Measurements from ENCODE around the gene LNPEP. TPM values are rescaled to one million over a fixed set of nuclear protein-coding genes. Genes with fewer than 3 reads are reported as not detected.

LNPEP gene
- total RNA-seq, 1 donor from 2014 or later: 61.4 TPM

DNA sequence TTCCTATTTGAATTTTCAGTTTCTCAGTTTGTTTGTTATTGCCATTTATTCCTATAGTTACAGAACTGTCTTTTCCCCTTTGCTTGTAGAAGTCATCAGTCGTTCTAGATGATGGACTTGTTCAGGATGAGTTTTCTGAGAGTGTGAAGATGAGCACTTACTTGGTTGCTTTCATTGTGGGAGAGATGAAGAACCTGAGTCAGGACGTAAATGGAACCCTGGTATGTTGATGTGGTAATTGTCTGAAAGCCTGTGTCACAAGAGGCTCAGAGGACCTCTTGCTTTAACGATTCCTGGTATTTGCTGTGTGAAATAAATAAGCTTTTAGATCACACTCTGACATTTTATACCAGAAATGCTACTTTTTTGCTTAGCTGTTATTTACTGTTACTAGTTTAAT, 50.6 kb downstream of the LNPEP start:
- no peak for DNase-seq (ENCODE audit: low spot score)
- intact Hi-C loops (cut with DNase I): no loop called here

DNA sequence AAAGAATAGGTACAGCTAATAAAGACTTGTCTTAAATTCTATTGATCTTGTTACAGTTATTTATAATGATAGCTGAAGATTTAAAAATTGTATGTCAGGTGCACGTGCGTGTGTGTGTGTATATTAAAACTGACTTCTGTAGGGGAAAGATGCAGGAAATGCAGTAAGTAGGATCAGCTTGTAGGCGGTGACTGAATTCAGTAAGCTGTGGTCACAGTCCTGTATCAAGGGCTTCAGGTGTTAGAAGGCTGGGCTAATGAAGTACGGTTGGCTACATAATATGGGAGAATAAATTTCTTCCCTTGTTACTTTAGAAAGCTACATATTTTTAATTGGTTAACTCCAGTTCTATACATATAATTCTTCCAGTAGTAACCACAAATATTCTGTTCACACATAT, 54.2 kb downstream of the LNPEP start:
- intact Hi-C loops (cut with DNase I): loop anchor here (10.0 kb wide), 1 partner anchor 105 kb away; no protein-coding TSS in a partner anchor

DNA sequence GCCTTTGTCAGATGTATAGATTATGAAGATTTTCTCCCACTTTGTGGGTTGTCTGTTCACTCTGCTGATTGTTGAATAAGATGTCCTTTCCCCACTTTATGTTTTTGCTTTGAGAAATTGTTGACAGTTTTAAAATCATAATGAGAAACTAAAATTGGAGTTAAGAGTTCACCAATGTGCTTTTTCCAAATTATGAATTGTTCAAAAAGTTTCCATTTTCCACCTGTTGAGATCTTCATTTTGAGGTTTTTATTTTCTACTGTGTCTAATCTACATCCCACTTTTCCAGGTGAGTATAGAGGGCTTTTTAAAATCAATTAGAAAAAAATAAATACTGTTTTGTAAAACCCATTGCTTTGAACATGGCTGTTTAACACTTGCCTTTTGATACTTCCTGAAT, 55.8 kb downstream of the LNPEP start:
- intact Hi-C loops (cut with DNase I): loop anchor here (10.0 kb wide), 1 partner anchor 107 kb away; no protein-coding TSS in a partner anchor
- no peak for DNase-seq (ENCODE audit: low spot score)

More for the DNA sequence above, 54.2 kb downstream of the LNPEP start:
- DNase-seq (ENCODE audit: low spot score): no peak

DNA sequence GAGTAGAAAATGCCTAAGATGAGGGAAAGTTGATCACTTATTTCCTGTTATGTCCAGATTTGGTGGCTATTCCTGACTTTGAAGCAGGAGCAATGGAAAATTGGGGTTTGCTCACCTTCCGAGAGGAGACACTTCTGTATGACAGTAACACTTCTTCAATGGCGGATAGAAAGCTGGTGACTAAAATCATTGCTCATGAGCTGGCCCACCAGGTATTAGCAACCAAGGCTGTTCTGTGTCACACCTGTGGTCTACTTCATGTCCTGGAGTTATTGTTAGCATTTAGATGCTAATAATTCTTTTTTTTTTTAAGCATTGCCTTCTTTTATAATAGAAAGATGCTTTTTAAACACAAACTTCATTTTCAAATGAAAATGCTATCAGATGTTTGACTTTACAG, 57.9 kb downstream of the LNPEP start:
- intact Hi-C loops (cut with DNase I): loop anchor here (10.0 kb wide), 1 partner anchor 109 kb away; no protein-coding TSS in a partner anchor
- DNase-seq (ENCODE audit: low spot score): no peak

DNA sequence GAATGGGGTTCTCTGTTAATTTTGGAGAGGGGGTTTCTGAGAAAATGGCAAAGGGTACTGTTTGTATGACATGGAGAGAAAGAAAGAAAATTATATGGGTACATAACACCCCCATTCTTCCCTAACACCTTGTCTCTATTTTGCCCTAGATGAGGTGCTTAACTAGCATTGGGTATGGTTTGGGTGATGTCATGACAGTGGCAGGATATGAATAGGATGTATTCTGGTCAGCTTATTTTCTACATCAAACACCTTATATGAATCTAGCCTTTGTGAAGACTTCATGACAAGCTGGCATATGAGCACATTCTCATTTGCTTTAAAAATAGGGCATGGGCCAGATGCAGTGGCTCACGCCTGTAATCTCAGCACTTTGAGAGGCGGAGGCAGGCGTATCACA, 58.6 kb downstream of the LNPEP start:
- intact Hi-C loops (cut with DNase I): loop anchor here (10.0 kb wide), 1 partner anchor 110 kb away; no protein-coding TSS in a partner anchor
- no peak for DNase-seq (ENCODE audit: low spot score)

DNA sequence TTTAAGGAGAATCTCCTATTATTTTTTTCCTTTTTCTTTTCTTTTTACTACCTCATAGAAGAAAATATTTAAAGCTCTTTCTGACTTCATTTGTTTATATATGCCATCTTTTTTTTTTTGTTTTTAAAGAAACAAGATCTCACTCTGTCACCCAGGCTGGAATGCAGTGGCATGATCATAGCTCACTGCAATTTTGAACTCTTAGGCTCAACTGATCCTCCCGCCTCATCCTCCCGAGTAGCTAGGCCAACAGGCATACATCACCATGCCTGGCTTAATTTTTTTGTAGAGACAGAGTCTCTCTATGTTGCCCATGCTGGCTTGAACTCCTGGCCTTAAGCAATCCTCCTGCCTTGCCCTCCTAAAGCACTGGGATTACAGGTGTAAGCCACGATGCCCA, 59.5 kb downstream of the LNPEP start:
- intact Hi-C loops (cut with DNase I): loop anchor here (10.0 kb wide), 1 partner anchor 111 kb away; no protein-coding TSS in a partner anchor
- no peak for DNase-seq (ENCODE audit: low spot score)

DNA sequence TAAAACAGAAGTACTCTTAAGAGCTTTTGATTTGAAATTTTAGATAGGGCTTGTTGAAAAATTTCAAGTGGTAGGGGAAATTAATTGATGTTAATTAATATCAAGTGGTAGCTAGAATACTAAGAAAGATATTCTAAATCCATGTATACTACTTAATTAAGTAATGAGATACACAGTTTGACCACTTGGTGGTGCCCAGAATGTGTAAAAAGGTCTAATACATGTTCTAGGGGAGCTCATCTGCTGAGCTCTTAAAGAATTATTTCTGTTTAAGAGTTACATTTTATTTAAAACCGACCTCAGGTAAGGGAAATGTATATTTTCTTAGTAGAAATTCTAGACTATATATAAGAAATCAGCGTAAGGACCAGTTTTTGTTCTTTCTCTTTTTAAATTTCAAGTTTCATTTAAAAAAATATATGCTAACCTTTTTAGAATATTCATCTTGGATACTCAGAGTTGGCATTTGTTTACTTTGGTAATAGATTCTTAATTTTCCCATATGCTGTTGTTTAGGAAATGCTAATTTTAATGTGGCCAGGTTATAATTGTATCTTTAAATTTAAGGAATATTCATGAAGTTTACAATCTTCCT, 61.5 kb downstream of the LNPEP start:
- intact Hi-C loops (cut with DNase I): loop anchor here (2.0 to 10.0 kb wide), 2 partner anchors 113 to 165 kb away; no protein-coding TSS in a partner anchor
- DNase-seq (ENCODE audit: low spot score): no peak

DNA sequence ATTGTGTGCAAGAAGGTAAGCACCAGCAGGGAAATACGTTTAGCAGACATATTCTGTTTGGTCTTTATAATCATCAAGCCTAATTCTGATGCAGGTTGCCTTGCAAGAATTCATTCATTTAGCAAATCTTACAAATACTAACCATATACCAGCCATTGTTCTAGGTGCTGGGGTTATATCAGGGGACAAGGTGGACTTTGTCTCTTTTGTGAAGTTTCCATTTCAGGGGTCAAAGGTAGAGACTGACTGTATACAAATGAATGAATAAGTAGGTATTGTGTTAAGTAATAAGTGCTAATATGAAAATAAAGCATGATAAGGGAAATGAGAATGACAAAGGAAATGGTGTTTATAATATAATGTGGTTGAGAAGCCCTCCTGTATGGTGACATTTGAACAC, 64.0 kb downstream of the LNPEP start:
- DNase-seq (ENCODE audit: low spot score): no peak
- intact Hi-C loops (cut with DNase I): loop anchor here (10.0 kb wide), 2 partner anchors 115 to 145 kb away; partner anchors contain the start of gene LIX1

DNA sequence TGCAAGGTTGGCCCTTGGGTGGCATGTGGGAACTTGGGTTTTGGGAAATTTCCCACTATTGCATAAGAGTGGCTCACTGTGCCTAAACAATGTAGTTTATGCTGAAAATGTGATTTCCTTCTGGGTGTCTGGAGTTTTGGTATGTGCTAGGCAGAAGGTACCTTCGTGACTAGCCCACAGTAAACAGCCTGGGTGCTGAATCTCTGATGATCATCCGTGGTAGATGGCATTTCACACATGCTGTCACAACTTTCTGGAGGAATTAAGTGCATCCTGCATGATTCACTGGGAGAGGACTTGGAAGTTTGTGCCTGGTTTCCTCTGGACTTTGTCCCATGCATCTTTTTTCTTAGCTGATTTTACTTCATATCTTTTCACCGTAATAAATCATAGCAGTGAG, 64.5 kb downstream of the LNPEP start:
- no peak for DNase-seq (ENCODE audit: low spot score)
- intact Hi-C loops (cut with DNase I): loop anchor here (10.0 kb wide), 1 partner anchor 144 kb away; the partner anchor contains the start of gene LIX1

DNA sequence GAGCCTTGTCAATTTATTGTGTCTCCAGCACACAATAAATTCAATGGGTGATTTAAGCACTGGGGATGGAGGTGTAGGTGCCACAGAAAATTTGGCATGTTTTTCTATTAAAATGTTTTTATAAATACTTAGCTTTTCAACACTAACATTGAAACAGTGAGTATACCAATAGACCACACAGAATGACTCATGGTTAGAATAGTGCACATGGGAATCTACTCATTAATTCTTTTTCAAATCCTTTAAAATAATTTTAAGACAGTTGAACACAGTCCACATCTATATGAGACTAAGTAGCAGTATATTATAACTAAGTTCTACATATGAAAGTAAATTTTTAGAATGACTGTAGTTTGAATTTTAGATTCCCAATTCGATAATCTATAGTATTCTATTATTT, 67.1 kb downstream of the LNPEP start:
- intact Hi-C loops (cut with DNase I): loop anchor here (10.0 kb wide), 1 partner anchor 142 kb away; the partner anchor contains the start of gene LIX1
- DNase-seq (ENCODE audit: low spot score): no peak

DNA sequence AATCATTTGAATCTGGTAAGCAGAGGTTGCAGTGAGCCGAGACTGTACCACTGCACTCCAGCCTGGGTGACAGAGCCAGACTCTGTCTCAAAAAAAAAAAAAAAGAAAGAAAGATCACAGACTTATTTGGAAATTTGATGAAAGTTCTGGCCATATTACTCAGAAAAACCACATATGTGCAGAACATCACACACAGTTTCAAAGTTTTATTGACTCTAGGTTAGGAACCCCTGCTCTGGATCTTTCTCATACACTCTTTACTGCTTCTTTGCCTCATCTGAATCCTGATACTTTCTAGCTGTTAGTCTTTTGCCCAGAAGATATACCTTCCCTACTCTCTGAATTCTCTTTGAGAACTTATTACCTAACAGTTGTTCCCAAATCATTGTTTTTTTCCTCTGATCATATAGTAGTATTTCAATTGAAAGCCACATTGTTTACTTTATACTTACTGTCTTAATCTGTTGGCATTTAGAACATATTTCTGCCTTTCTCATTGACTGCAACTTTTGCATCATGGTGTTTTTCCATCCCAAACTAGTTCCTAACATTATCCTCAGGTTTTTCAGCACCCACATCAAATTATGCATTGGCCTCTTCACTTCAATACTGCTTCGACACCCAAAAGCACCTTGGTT, 68.7 kb downstream of the LNPEP start:
- no peak for DNase-seq (ENCODE audit: low spot score)
- intact Hi-C loops (cut with DNase I): loop anchor here (10.0 kb wide), 1 partner anchor 140 kb away; the partner anchor contains the start of gene LIX1

DNA sequence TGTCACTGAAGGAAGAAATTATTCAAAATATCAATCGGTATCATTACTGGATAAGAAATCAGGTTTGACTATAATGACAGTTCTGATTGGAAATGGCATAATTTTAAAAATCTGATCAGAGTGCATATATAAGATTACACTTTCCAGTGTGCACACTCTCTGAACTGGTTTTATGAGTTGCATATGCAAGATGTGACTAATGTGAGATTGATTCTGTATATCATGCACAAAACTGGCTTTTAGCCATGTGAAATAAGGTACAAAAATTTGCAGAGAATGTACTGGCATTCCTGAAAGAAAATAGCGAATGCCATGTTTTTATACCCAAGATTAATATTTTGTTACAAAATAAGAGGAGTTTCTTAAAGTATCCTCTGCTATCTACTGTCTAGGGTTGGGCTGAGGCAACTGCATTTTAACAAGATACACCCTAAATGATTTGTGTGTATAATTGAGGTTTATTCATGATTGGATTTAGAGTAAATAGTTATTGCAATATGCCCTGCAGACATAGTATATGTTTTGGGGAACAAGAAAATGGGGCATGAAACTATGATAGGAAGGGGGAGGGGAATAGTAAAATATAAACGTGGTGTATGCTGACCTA, 70.7 kb downstream of the LNPEP start:
- intact Hi-C loops (cut with DNase I): loop anchor here (10.0 kb wide), 1 partner anchor 138 kb away; the partner anchor contains the start of gene LIX1
- DNase-seq (ENCODE audit: low spot score): no peak

DNA sequence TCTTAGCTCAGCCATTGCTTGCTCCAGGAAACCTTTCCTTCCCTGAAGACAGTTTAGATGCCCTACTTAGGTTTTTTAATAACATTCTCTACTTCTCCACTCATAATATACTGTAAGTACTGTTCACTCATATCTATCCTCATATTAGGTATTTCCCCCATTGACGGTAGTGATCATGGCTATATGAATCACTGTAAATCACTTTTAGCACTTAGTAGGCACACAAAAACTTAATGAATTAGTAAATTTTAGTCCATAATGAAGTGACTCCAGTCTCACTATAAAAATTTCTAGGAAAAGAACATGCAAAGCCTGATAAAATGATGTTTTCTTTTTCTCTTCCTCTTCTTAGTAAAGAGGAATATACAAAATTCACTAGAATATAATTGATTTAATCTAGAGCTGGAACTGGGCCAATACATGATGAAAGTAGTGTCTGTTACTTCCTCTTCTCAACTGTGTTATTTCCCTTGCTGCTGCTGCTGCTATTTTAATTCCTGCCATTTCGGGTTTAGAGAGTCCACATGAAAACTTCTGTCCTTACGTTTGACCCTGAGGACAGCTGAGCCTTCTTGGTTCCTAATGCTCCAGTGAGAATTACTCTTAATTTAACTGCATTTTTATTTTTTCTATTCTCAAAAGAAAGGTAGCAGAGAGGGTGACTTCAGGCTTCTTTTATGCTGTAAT, 73.5 kb downstream of the LNPEP start:
- DNase-seq (ENCODE audit: low spot score): no peak
- intact Hi-C loops (cut with DNase I): loop anchor here (10.0 kb wide), 1 partner anchor 135 kb away; the partner anchor contains the start of gene LIX1

DNA sequence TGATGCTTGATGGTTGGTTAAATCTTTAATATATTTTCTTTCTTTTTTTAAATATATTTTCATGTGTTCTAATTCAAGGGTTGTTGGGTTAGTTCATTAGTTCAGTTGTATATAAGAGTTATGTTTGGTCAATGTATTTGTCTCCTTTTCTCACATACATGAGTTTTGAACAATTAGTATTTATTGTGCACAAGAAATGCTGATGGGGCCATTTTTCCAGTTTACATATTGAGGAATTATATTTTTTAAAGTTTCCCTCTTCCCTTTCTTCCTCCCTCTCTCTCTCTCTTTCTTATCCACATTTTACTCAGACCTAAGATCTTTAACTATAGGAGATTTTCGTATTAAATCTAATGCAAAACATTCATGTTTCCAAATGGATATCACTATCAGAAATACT, 74.0 kb downstream of the LNPEP start:
- intact Hi-C loops (cut with DNase I): loop anchor here (10.0 kb wide), 1 partner anchor 135 kb away; the partner anchor contains the start of gene LIX1
- no peak for DNase-seq (ENCODE audit: low spot score)

DNA sequence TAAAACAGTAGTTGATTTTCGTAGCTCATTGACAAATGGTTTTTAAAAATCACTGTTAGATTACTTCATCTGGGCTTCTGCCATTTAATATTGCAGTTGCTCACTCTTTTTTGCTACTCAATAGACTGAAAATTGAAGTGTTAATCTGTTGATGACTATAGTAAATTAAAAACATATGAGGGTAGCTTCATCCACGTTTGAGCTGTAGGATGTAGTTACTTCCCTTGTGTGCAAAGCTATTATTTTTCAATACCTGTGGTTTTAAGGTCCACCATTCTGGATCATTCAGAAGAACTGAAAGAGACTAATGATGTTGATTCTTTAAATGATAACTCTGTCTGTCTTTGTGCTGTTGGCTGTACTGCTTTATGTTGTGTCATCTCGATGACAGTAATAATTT, 74.7 kb downstream of the LNPEP start:
- intact Hi-C loops (cut with DNase I): no loop called here
- no peak for DNase-seq (ENCODE audit: low spot score)

DNA sequence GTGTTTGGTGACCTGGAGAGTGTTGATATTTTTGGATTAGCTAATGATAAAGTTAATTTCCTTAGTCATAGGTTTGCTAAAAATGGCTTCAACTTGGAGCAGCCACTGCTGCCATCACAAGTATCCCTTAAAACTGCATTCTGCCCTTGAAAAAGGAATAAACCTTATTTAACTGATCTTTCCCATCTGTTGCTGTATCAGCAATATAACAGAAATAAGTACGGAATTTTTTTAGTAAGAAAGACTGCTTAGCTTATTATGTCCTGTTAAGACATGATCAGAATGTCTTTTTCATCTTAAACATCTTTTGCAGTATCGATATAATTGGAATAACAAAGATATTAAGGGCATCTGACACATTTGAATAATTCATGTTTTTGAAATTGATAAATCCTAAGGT, 75.7 kb downstream of the LNPEP start:
- DNase-seq (ENCODE audit: low spot score): no peak
- intact Hi-C loops (cut with DNase I): no loop called here

DNA sequence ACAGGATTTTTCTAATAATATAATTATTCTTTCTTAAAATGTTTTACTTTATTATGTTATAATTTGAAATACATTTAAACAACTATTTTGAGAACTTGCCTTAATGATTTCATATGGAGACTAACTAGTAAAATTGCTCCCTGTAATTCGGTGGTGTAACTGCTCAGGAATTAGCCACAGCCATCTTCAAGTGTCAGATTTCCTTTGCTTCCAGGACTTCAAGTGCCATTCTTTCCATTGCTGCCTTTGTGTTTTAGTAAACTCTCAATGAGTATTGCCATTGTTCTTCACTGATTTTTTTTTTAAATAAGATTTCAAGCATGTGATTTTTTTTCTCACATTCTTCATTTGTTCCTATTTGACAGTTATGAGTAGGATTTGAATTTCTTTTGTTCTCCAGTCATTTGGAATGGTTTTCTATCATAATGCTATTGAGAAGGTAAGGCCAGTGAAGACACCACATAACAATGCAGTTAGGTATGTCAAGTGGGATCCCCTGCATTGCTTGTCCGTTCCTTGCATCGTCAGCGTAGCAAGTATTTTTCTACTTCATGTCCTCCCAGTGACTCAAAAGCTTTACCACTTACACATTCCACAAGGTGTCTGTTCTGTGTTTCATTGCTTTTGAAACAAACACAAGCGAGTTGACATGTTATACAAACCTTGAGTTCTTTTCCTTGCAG, 83.7 kb downstream of the LNPEP start:
- no peak for DNase-seq (ENCODE audit: low spot score)
- intact Hi-C loops (cut with DNase I): no loop called here

DNA sequence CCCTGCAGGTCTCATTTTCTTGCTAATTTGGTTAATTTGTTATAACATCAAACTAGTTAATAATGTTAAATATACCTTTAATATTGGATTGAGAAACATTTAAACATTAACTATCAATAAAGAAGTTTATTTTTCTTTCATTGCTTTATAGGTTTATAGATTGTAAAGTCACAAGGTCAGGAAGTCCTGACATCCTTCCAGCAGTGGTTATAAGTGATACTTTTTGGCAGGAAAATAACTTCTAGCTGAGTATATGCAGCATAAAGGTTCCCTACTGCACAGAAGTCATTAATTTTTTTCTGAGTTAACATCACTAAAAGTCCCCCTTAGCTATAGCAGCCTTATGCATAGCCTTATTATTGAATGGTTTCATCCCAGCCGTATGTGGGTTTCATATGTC, 85.5 kb downstream of the LNPEP start:
- intact Hi-C loops (cut with DNase I): no loop called here
- no peak for DNase-seq (ENCODE audit: low spot score)

DNA sequence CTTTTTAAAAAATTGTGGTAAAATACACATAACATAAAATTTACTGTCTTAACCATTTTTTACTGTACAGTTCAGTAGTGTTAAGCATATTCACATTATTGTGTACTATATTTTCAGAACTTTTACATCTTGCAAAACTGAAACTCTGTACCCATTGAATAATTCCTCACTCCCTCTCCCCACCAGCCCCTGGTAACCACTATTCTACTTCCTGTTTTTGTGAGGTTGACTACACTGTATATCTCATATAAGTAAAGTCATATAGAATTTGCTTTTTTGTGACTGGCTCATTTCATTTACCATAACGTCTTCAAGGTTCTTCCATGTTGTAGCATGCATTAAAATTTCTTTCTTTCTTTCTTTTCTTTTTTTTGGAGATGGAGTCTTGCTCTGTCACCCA, 87.0 kb downstream of the LNPEP start:
- no peak for DNase-seq (ENCODE audit: low spot score)
- intact Hi-C loops (cut with DNase I): no loop called here

Data from cardiac septum (tissue), 1 donor.